Right cardiac atrium (tissue), 5 donors: ENCODE results near the gene RPS24. TPM values are rescaled to one million over a fixed set of nuclear protein-coding genes. Genes with fewer than 3 reads are reported as not detected.
"Not testable (repeated sequence)": the region's sequence is repeated elsewhere in the genome, so short reads cannot be mapped to it uniquely, and the experiment has no call there.

Experiments used
- ATAC-seq, 2 donors: fragments of 200-7000 bp; cut with Tn5 transposase; one replicate each; pipeline versions ENCODE4 v1.8.0 to v1.9.1; 2020; ENCODE audit warnings: moderate library complexity in 2 of 2, mild to moderate bottlenecking in 1 of 2
- DNase-seq, 3 donors: peaks; one replicate each; pipeline ENCODE4 v3.0.0-alpha.2; 2020
- H3K27ac ChIP-seq: one replicate; pipeline ENCODE4 v1.5.1; 2013; ENCODE audit warnings: mild to moderate bottlenecking, low read length, control low read depth, moderate library complexity
- H3K27me3 ChIP-seq: one replicate; pipeline ENCODE4 v1.6.1; 2013; ENCODE audit not compliant: control insufficient read depth, insufficient read depth
- H3K4me1 ChIP-seq: one replicate; pipeline ENCODE4 v1.6.1; 2013; ENCODE audit warnings: low read length; ENCODE audit not compliant: control insufficient read depth, insufficient read depth
- H3K4me3 ChIP-seq: one replicate; pipeline ENCODE4 v1.5.1; 2013; ENCODE audit warnings: low read length, control low read depth
- H3K9me3 ChIP-seq: one replicate; pipeline ENCODE4 v1.6.1; 2013; ENCODE audit warnings: low read length; ENCODE audit not compliant: control insufficient read depth
- WGBS: extraction: QIAGEN DNeasy Blood & Tissue Kit; methylation state at CpG from one replicate; pipeline ENCODE4 v1.1.7; 2013; 5-methylcytosine and 5-hydroxymethylcytosine counted together
- intact Hi-C, 4 donors: fragments of 100-400 bp; cut with DNase I; formaldehyde crosslinking; loops; one replicate each; pipeline versions ENCODE4 v1.11.0 to v1.14.0; 2022 to 2023
- long read RNA-seq, 4 donors: library from polyadenylated mRNA; unstranded; transcript quantifications; one replicate each; pipeline ENCODE4 v2.0.0, GENCODE V29; 2020 to 2021
- polyA plus RNA-seq: library from polyadenylated mRNA; stranded (reverse); fragments of 200-250 nt; gene quantifications from one replicate; pipeline ENCODE4 v1.2.3, GENCODE V29; 2013
- total RNA-seq, 4 donors: library from RNA; stranded (reverse); fragmentation: NEBNext Ultra II Directional; extraction: Animal tissue kit (Norgen Biotek cat#: 25700); gene quantifications; one replicate each; pipeline ENCODE4 v1.2.1, GENCODE V29; 2021
- donor health status: healthy with polysubstance abuse.
- donor health status: DM: no; HTN: yes; CAD: no.
- donor health status: DM: no; HTN: no; CAD: no.
- donor health status: DM: no; HTN: yes; CAD: no; lungs with severe emphysema.
- donor health status: DM: yes; HTN: yes; CAD: no.

Gene RPS24
- 1,000 to 10,000 TPM in 1 of 4 donors, 100 to 1,000 TPM in 3; 825 to 1,058 (median 969) TPM for total RNA-seq
- 3,122 TPM for polyA plus RNA-seq
- long read RNA-seq, donor 1, partial matches to known transcripts: 0 of 2 reads
- long read RNA-seq, donor 1, other reads (novel, unspliced or antisense): 1 of 2 reads
- long read RNA-seq, donor 2, transcript RPS24-214 (5 exons, 634 nt): major isoform, 5 of 12 reads
- long read RNA-seq, donor 2, partial matches to known transcripts: 3 of 12 reads
- long read RNA-seq, donor 2, other reads (novel, unspliced or antisense): 3 of 12 reads
- long read RNA-seq, donor 3, partial matches to known transcripts: 8 of 21 reads
- long read RNA-seq, donor 3, other reads (novel, unspliced or antisense): 8 of 21 reads
- long read RNA-seq, donor 4, partial matches to known transcripts: 4 of 11 reads
- long read RNA-seq, donor 4, other reads (novel, unspliced or antisense): 6 of 11 reads

- peak; percentile 95 to 98 (median 97) for DNase-seq
- no peaks in the 10 kb centered on the region for H3K9me3 ChIP-seq
- peak; percentile 95 to 97 for ATAC-seq
- H3K27me3 ChIP-seq: no peaks in the 10 kb centered on the region
- H3K27ac ChIP-seq: peak within 1 kb of the TSS; percentile 61
- no peaks in the 10 kb centered on the region for H3K4me1 ChIP-seq
- H3K4me3 ChIP-seq: peak within 1 kb of the TSS; percentile 86
- under 1% methylated on average over 55 of the region's 55 CpGs for WGBS
- intact Hi-C loops: no loop called here
Observed at GRCh38 chr10:78033637-78034470, at the start of gene RPS24. RPS24 (plus strand) TSS chr10:78033863; CDS start chr10:78033902, 39 bp downstream.

- ATAC-seq (no peak), DNase-seq (no peak)
- Histone ChIP-seq H3K9me3 (no peaks in the 10 kb centered on the region), H3K4me1 (no peaks in the 10 kb centered on the region), H3K27ac (no peak overlapping the region), H3K27me3 (no peaks in the 10 kb centered on the region), H3K4me3 (no peak overlapping the region)
- intact Hi-C loops: loop anchor here in 1 of 4 donors (5.0 kb wide), 1 partner anchor 143 kb away; no protein-coding TSS in a partner anchor
- 88% methylated on average over 4 of the region's 4 CpGs for WGBS
Observed at GRCh38 chr10:77984986-77985385, 48.7 kb upstream of the RPS24 start.

DNA sequence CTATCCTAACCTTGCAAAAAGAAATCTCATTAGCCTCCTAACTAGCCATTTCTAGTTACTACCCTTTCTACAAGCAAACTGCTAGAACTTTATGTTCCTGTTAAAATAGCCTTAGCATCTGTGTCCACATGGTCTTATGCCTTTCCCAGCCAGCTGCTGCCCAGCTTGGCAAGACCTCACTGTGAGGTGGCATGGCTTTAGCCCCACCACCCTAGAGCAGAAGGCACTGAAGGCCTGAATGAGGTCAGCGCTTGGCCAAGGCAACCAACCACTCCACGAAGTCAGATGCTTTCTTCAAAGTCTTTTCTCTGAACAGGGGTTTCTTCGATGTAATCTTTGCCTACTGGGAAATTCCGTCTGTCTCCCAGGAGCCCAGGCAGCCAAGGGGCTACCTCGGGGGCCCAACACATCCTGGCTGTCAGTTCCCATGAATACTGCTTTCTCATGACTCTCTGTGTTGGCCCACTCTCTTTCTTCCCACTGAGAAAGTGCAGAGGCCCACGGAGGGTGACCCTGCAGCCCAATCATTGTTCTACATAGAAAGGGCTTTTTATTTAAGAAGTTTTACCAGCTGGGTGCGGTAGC lies 45.9 kb upstream of the RPS24 start:
- no peaks in the 10 kb centered on the region for H3K9me3 ChIP-seq
- intact Hi-C loops: no loop called here
- DNase-seq (no peak), ATAC-seq (no peak)
- no peak overlapping the region for H3K4me3 ChIP-seq
- H3K27me3 ChIP-seq: no peaks in the 10 kb centered on the region
- no peaks in the 10 kb centered on the region for H3K4me1 ChIP-seq
- no peak overlapping the region for H3K27ac ChIP-seq
- 88% methylated on average over 7 of the region's 7 CpGs for WGBS

- intact Hi-C loops: no loop called here
- H3K9me3 ChIP-seq: no peaks in the 10 kb centered on the region
- ATAC-seq: peak; percentile 92 to 94
- H3K4me1 ChIP-seq: no peaks in the 10 kb centered on the region
- WGBS: 70% methylated on average over 11 of the region's 11 CpGs
- H3K4me3 ChIP-seq: no peak overlapping the region
- no peaks in the 10 kb centered on the region for H3K27me3 ChIP-seq
- peak overlapping the region; percentile 90 for H3K27ac ChIP-seq
- peak; percentile 33 to 77 (median 67) for DNase-seq
Observed at GRCh38 chr10:77989081-77989724, 44.5 kb upstream of the RPS24 start.

DNA sequence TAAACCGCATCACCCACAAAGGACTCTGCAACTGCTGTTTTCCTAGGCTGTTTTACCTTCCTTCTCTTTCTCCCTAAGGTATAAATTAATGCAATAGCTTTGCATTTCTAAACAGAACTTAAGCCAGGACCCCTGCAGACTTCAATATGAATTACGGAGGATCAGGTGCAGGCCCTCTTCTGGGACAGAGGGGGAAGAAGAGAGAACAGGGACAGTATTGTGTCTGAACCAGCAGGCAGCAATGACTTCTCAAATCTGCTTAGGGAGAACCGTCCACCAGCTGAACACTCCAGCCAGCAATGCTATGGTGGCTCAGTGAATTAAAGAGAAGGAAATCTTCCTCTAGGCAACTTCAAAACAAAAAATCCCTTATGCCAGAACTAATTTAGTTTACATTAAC lies 40.0 kb upstream of the RPS24 start:
- DNase-seq (no peak), ATAC-seq (no peak)
- H3K9me3 ChIP-seq: no peaks in the 10 kb centered on the region
- H3K4me3 ChIP-seq: no peak overlapping the region
- H3K27ac ChIP-seq: no peak overlapping the region
- 95% methylated on average over 3 of the region's 3 CpGs for WGBS
- intact Hi-C loops: no loop called here
- H3K4me1 ChIP-seq: no peaks in the 10 kb centered on the region
- no peaks in the 10 kb centered on the region for H3K27me3 ChIP-seq

DNA sequence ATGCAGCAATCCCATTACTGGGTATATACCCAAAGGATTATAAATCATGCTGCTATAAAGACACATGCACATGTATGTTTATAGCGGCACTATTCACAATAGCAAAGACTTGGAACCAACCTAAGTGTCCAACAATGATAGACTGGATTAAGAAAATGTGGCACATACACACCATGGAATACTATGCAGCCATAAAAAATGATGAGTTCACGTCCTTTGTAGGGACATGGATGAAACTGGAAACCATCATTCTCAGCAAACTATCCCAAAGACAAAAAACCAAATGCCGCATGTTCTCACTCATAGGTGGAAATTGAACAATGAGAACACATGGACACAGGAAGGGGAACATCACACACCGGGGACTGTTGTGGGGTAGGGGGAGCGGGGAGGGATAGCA lies 34.9 kb upstream of the RPS24 start:
- H3K4me1 ChIP-seq, H3K9me3 ChIP-seq, ATAC-seq, intact Hi-C loops, H3K27me3 ChIP-seq, H3K27ac ChIP-seq, H3K4me3 ChIP-seq, DNase-seq: not testable (repeated sequence)
- WGBS: 98% methylated on average over 5 of the region's 5 CpGs

DNA sequence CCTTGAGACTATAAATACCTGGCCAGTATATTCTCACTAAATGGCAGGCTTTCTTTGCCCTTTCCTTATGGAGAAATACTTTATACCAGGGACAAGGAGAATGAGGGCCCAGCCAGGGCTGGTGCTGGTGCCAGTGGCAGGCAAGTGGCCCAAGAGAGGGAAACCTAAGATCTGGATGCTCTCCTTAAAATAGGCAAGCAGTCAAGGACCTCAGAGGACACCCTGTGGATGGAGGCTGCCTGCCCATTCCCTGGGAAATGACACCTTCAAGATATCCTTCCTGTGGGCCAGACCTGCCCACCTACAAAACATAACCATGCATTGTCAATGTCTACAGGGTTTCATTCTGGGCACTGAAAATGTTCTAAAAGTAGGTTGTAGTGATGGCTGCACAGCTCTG lies 33.5 kb upstream of the RPS24 start:
- intact Hi-C loops: no loop called here
- H3K27ac ChIP-seq: no peak overlapping the region

GRCh38 chr10:78000956-78001472 lies 32.6 kb upstream of the RPS24 start:
- intact Hi-C loops: no loop called here
- no peak for ATAC-seq
- H3K27ac ChIP-seq: no peak overlapping the region

More for the DNA sequence above, 33.5 kb upstream of the RPS24 start:
- no peaks in the 10 kb centered on the region for H3K9me3 ChIP-seq
- no peak overlapping the region for H3K4me3 ChIP-seq
- H3K4me1 ChIP-seq: no peaks in the 10 kb centered on the region
- DNase-seq (no peak), ATAC-seq (no peak)
- H3K27me3 ChIP-seq: no peaks in the 10 kb centered on the region

DNA sequence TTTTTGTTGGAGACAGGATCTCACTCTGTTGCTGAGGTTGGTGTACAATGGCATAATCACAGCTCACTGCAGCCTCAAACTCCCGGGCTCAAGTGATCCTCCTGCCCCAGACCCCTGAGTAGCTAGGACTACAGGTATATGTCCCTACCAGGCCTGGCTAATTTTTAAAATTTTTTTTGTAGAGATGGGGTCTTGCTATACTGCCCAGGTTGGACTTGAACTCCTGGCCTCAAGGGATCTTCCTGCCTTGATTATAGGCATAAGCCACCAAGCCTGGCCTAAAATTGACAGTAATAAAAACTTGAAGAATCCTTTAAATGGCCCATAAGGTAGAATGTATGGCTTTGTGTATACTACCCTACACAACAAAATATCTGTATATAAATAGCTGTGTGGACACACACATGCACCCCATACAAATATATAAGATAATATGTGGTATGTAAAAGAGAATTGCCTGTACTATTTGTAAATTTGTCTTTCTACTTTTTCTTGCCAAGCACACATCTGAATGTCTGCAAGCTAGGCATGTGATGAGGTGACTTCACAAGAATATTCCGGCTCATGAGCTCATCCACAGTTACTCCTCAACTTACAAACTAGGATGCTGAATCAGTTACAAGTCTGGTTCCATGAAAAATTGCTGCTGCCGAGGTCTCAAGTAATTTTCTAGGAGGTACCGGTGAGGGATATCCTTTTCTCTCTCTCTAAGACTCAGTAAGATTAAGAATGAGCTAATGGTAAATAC lies 30.9 kb upstream of the RPS24 start:
- no peaks in the 10 kb centered on the region for H3K9me3 ChIP-seq
- no peak for ATAC-seq
- intact Hi-C loops: no loop called here
- H3K27me3 ChIP-seq: no peaks in the 10 kb centered on the region
- 91% methylated on average over 4 of the region's 4 CpGs for WGBS
- no peak for DNase-seq
- no peak overlapping the region for H3K27ac ChIP-seq
- no peak overlapping the region for H3K4me3 ChIP-seq
- no peaks in the 10 kb centered on the region for H3K4me1 ChIP-seq

More at GRCh38 chr10:78000956-78001472, 32.6 kb upstream of the RPS24 start:
- no peaks in the 10 kb centered on the region for H3K4me1 ChIP-seq
- no peak overlapping the region for H3K4me3 ChIP-seq
- H3K9me3 ChIP-seq: no peaks in the 10 kb centered on the region
- DNase-seq: no peak
- H3K27me3 ChIP-seq: no peaks in the 10 kb centered on the region
- WGBS: 90% methylated on average over 6 of the region's 6 CpGs
